Thyroid gland (tissue), 4 donors: ENCODE measurements around the gene KHDRBS1.

Experiments
- CTCF ChIP-seq, 6 experiments: fragments of 200-600 bp in 3 of 6; fragments of 450-650 bp in 3 of 6; sonication (generic) in 3 of 6; IDR thresholded peaks; one replicate each; pipeline ENCODE4 v1.5.1; 2016 to 2019; ENCODE audit warnings: antibody characterized with exemption in 6 of 6, mild to moderate bottlenecking in 2 of 6, inconsistent platforms in 1 of 6, moderate library complexity in 1 of 6
- POLR2A ChIP-seq, 2 donors: fragments of 450-650 bp; IDR thresholded peaks; one replicate each; pipeline ENCODE4 v1.6.1; 2017; ENCODE audit warnings: antibody characterized with exemption in 2 of 2, mild to moderate bottlenecking in 2 of 2, moderate library complexity in 1 of 2

- TF ChIP-seq POLR2A (IDR thresholded peaks at IDR 0.05) = no peak
- TF ChIP-seq CTCF (IDR thresholded peaks at IDR 0.05) = no peak
These were observed 55.4 kb downstream of the KHDRBS1 start for GRCh38 chr1:32068957-32069588.
